H9 (cell line): ENCODE data around the gene TPCN2. TPM values are rescaled to one million over a fixed set of nuclear protein-coding genes. Genes with fewer than 3 reads are reported as not detected.

Source experiments
- DNase-seq: peaks from one replicate; pipeline ENCODE4 v3.0.0-alpha.2; 2017
- H2AFZ ChIP-seq: one replicate; pipeline ENCODE4 v1.6.1; 2013; ENCODE audit warnings: mild to moderate bottlenecking, low read length, control low read depth, moderate library complexity
- H2AK5ac ChIP-seq: 2 replicates; pipeline ENCODE4 v1.6.1; 2013; ENCODE audit warnings: low read length, control low read depth, mixed read lengths; ENCODE audit not compliant: insufficient read length
- H2BK120ac ChIP-seq: one replicate; pipeline ENCODE4 v1.6.1; 2013; ENCODE audit warnings: low read depth, mild to moderate bottlenecking, low read length, control low read depth, inconsistent platforms; ENCODE audit not compliant: poor library complexity, severe bottlenecking
- H2BK12ac ChIP-seq: 2 replicates; pipeline ENCODE4 v1.6.1; 2013; ENCODE audit warnings: low read length, control low read depth, mixed read lengths, low read depth; ENCODE audit not compliant: insufficient read length
- H2BK15ac ChIP-seq: 2 replicates; pipeline ENCODE4 v1.6.1; 2013; ENCODE audit warnings: low read depth, low read length, control low read depth
- H2BK20ac ChIP-seq: one replicate; pipeline ENCODE4 v1.6.1; 2013; ENCODE audit warnings: low read depth, mild to moderate bottlenecking, low read length, control low read depth, inconsistent platforms; ENCODE audit not compliant: poor library complexity, severe bottlenecking
- H2BK5ac ChIP-seq: 2 replicates; pipeline ENCODE4 v1.6.1; 2013; ENCODE audit warnings: low read length, control low read depth, mixed read lengths; ENCODE audit not compliant: insufficient read length
- H3K14ac ChIP-seq: 2 replicates; pipeline ENCODE4 v1.6.1; 2013; ENCODE audit warnings: low read length, control low read depth; ENCODE audit not compliant: insufficient read depth
- H3K18ac ChIP-seq: 2 replicates; pipeline ENCODE4 v1.6.1; 2013; ENCODE audit warnings: low read depth, mild to moderate bottlenecking, mixed read lengths, low read length, control low read depth; ENCODE audit not compliant: insufficient read length
- H3K23ac ChIP-seq: 2 replicates; pipeline ENCODE4 v1.6.1; 2013; ENCODE audit warnings: low read length, control low read depth, mixed read lengths, low read depth; ENCODE audit not compliant: insufficient read length
- H3K23me2 ChIP-seq: 2 replicates; pipeline ENCODE4 v1.6.1; 2013; ENCODE audit warnings: low read depth, mild to moderate bottlenecking, mixed read lengths, low read length, control low read depth; ENCODE audit not compliant: insufficient read length, poor library complexity, severe bottlenecking
- H3K27ac ChIP-seq: 2 replicates; pipeline ENCODE4 v1.5.1; 2013; ENCODE audit warnings: low read length, control low read depth, mixed read lengths, low read depth; ENCODE audit not compliant: insufficient read length
- H3K27me3 ChIP-seq: 2 replicates; pipeline ENCODE4 v1.6.1; 2013; ENCODE audit warnings: low read length, control low read depth, inconsistent platforms; ENCODE audit not compliant: insufficient read depth
- H3K4ac ChIP-seq: 2 replicates; pipeline ENCODE4 v1.6.1; 2013; ENCODE audit warnings: low read depth, mild to moderate bottlenecking, control low read depth, inconsistent platforms, low read length, moderate library complexity
- H3K4me1 ChIP-seq: 2 replicates; pipeline ENCODE4 v1.6.1; 2013; ENCODE audit warnings: low read length, control low read depth, inconsistent platforms; ENCODE audit not compliant: insufficient read depth
- H3K4me2 ChIP-seq: 2 replicates; pipeline ENCODE4 v1.6.1; 2013; ENCODE audit warnings: low read length, control low read depth, mixed read lengths; ENCODE audit not compliant: insufficient read length, insufficient read depth
- H3K56ac ChIP-seq: 2 replicates; pipeline ENCODE4 v1.6.1; 2013; ENCODE audit warnings: low read depth, mild to moderate bottlenecking, mixed read lengths, low read length, control low read depth; ENCODE audit not compliant: insufficient read length
- H3K79me1 ChIP-seq: 2 replicates; pipeline ENCODE4 v1.6.1; 2013; ENCODE audit warnings: low read depth, mild to moderate bottlenecking, moderate library complexity, low read length, control low read depth, inconsistent platforms; ENCODE audit not compliant: insufficient read depth, poor library complexity, severe bottlenecking
- H3K79me2 ChIP-seq: 2 replicates; pipeline ENCODE4 v1.6.1; 2013; ENCODE audit warnings: low read length, control low read depth, inconsistent platforms; ENCODE audit not compliant: insufficient read depth
- H3K9ac ChIP-seq: 2 replicates; pipeline ENCODE4 v1.6.1; 2013; ENCODE audit warnings: low read length, control low read depth, mixed read lengths; ENCODE audit not compliant: insufficient read length; ENCODE audit errors: extremely low read depth
- H3K9me3 ChIP-seq: one replicate; pipeline ENCODE4 v1.6.1; 2013; ENCODE audit warnings: low read depth, low read length, inconsistent platforms; ENCODE audit not compliant: control insufficient read depth
- H3T11ph ChIP-seq: one replicate; pipeline ENCODE4 v1.6.1; 2013; ENCODE audit warnings: mild to moderate bottlenecking, low read length, control low read depth, inconsistent platforms
- H4K20me1 ChIP-seq: one replicate; pipeline ENCODE4 v1.6.1; 2013; ENCODE audit not compliant: control insufficient read depth, insufficient read length, insufficient read depth
- H4K5ac ChIP-seq: 2 replicates; pipeline ENCODE4 v1.6.1; 2013; ENCODE audit warnings: low read depth, mild to moderate bottlenecking, mixed read lengths, low read length, control low read depth; ENCODE audit not compliant: insufficient read length
- H4K8ac ChIP-seq: replicated peaks from 2 replicates; pipeline ENCODE4 v1.6.1; 2013; ENCODE audit warnings: low read length, control low read depth, mixed read lengths, low read depth; ENCODE audit not compliant: insufficient read length
- H4K91ac ChIP-seq: 2 replicates; pipeline ENCODE4 v1.6.1; 2013; ENCODE audit warnings: low read depth, mild to moderate bottlenecking, moderate library complexity, mixed read lengths, low read length, control low read depth; ENCODE audit not compliant: insufficient read length
- H3K27ac Mint-ChIP-seq, 3 experiments: 2 replicates in 2 of 3; 3 replicates in 1 of 3; pipeline ENCODE4 v1.8.0; 2020 to 2021; ENCODE audit warnings: mixed read lengths in 3 of 3, mild to moderate bottlenecking in 1 of 3, moderate library complexity in 1 of 3
- H3K27me3 Mint-ChIP-seq: 2 replicates; pipeline ENCODE4 v1.8.0; 2021; ENCODE audit warnings: low read depth, mild to moderate bottlenecking, moderate library complexity, mixed read lengths
- H3K36me3 Mint-ChIP-seq, 3 experiments: 2 replicates in 2 of 3; 3 replicates in 1 of 3; pipeline ENCODE4 v1.8.0; 2020 to 2021; ENCODE audit warnings: low read depth in 3 of 3, mixed read lengths in 3 of 3; ENCODE audit not compliant: insufficient read depth in 1 of 3
- H3K4me1 Mint-ChIP-seq, 2 experiments: 2 replicates each; pipeline ENCODE4 v1.8.0; 2020; ENCODE audit warnings: mixed read lengths in 2 of 2
- H3K4me3 Mint-ChIP-seq, 2 experiments: 2 replicates in 1 of 2; 3 replicates in 1 of 2; pipeline ENCODE4 v1.8.0; 2020 to 2021; ENCODE audit warnings: mild to moderate bottlenecking in 2 of 2, mixed read lengths in 2 of 2, moderate library complexity in 1 of 2
- H3K9me3 Mint-ChIP-seq, 2 experiments: 2 replicates in 1 of 2; 3 replicates in 1 of 2; pipeline ENCODE4 v1.8.0; 2020; ENCODE audit warnings: mild to moderate bottlenecking in 2 of 2, mixed read lengths in 2 of 2, moderate library complexity in 1 of 2
- CTCF ChIP-seq: fragments of 200-600 bp; sonication (generic); conservative IDR thresholded peaks from 3 replicates; pipeline ENCODE4 v1.8.0; 2021; ENCODE audit warnings: antibody characterized with exemption, mild to moderate bottlenecking
- WGBS: extraction: QIAGEN DNeasy Blood & Tissue Kit; methylation state at CpG from one replicate; pipeline ENCODE4 v1.1.7; 2013; ENCODE audit warnings: missing lambda C conversion rate, low lambda C conversion rate, mixed read lengths; ENCODE audit not compliant: insufficient read length; ENCODE audit errors: extremely low coverage; 5-methylcytosine and 5-hydroxymethylcytosine counted together
- total RNA-seq: library from RNA; stranded (reverse); gene quantifications from 2 replicates; pipeline ENCODE4 v1.2.1, GENCODE V29; 2021

The TPCN2 gene
- total RNA-seq, 1 experiment from 2014 or later, result 16.8 TPM

- no peak for DNase-seq
- peak overlapping the region in 1 of 3 experiments; percentile 87; a peak in 1 of 7 replicates for H3K27ac Mint-ChIP-seq
- H3K27ac ChIP-seq, result no peak overlapping the region
- no peak overlapping the region for H3K9ac ChIP-seq
- no peaks in the 10 kb centered on the region for H3K79me1 ChIP-seq
- no peaks in the 10 kb centered on the region for H4K20me1 ChIP-seq
- no peak overlapping the region for H2AFZ ChIP-seq
- WGBS, result no CpG with 5 or more reads among the region's 15 CpGs
- no peak overlapping the region for H4K91ac ChIP-seq
- no peak overlapping the region for H2BK120ac ChIP-seq
- no peak overlapping the region for H3T11ph ChIP-seq
- H3K23me2 ChIP-seq, result no peaks in the 10 kb centered on the region
- H2BK5ac ChIP-seq, result no peak overlapping the region
- no peaks in the 10 kb centered on the region for H3K27me3 ChIP-seq
- H3K56ac ChIP-seq, result no peak overlapping the region
- peaks cover 4% of the 10 kb centered on the region for H3K27me3 Mint-ChIP-seq
- H3K18ac ChIP-seq, result no peak overlapping the region
- no peaks in the 10 kb centered on the region for H3K79me2 ChIP-seq
- no peak overlapping the region for H3K4me2 ChIP-seq
- H3K4me1 ChIP-seq, result no peaks in the 10 kb centered on the region; the same call in 1 of the 2 replicates
- H2AK5ac ChIP-seq, result no peak overlapping the region
- no peak overlapping the region for H4K8ac ChIP-seq
- H2BK12ac ChIP-seq, result no peak overlapping the region
- H3K9me3 Mint-ChIP-seq, result 0 out of 5 replicates have a peak, but pooled peaks cover 0 to 1% of the 10 kb centered on the region in 2 experiments
- H3K4me3 Mint-ChIP-seq, result no peak overlapping the region
- H3K9me3 ChIP-seq, result no peaks in the 10 kb centered on the region
- no peak overlapping the region for H3K23ac ChIP-seq
- H4K5ac ChIP-seq, result no peak overlapping the region
- H2BK20ac ChIP-seq, result no peak overlapping the region
- no peak overlapping the region for H3K4ac ChIP-seq
- H2BK15ac ChIP-seq, result no peak overlapping the region
- peaks cover 8 to 13% of the 10 kb centered on the region in 2 experiments for H3K4me1 Mint-ChIP-seq
- H3K36me3 Mint-ChIP-seq, result no peaks in the 10 kb centered on the region; a peak in 2 of 7 replicates
- TF ChIP-seq CTCF, result no peak
- peak overlapping the region; percentile 14; the same call in 1 of the 2 replicates for H3K14ac ChIP-seq
Observed at GRCh38 chr11:69157822-69158231, 109.1 kb downstream of the TPCN2 start.
